Vagina (tissue), 2 donors: ENCODE data around the gene GTF3A. TPM values are rescaled to one million over a fixed set of nuclear protein-coding genes. Genes with fewer than 3 reads are reported as not detected.

Experiments
- DNase-seq, 2 donors: peaks; one replicate each; pipeline ENCODE4 v3.0.0-alpha.2; 2017; ENCODE audit errors: extremely low spot score in 2 of 2
- H3K27ac ChIP-seq: fragments of 200-600 bp; sonication (generic); one replicate; pipeline ENCODE4 v1.5.1; 2019
- H3K27me3 ChIP-seq: fragments of 200-600 bp; sonication (generic); one replicate; pipeline ENCODE4 v1.5.1; 2019
- H3K36me3 ChIP-seq, 2 donors: fragments of 200-600 bp; sonication (generic); one replicate each; pipeline ENCODE4 v1.5.1; 2017 to 2019
- H3K4me1 ChIP-seq: fragments of 200-600 bp; sonication (generic); one replicate; pipeline ENCODE4 v1.5.1; 2019
- H3K4me3 ChIP-seq, 2 donors: fragments of 200-600 bp; sonication (generic); 1 replicate in 1 of 2; 2 replicates in 1 of 2; pipeline ENCODE4 v1.5.1; 2016 to 2019
- H3K9me3 ChIP-seq: fragments of 200-600 bp; sonication (generic); one replicate; pipeline ENCODE4 v1.5.1; 2019
- CTCF ChIP-seq, 3 experiments: fragments of 450-650 bp in 2 of 3; fragments of 200-600 bp in 1 of 3; sonication (generic) in 1 of 3; IDR thresholded peaks; one replicate each; pipeline ENCODE4 v1.5.1; 2017 to 2019; ENCODE audit warnings: antibody characterized with exemption in 3 of 3, mild to moderate bottlenecking in 2 of 3, moderate library complexity in 2 of 3
- POLR2A ChIP-seq, 2 donors: fragments of 450-650 bp; IDR thresholded peaks; one replicate each; pipeline ENCODE4 v1.6.1; 2017; ENCODE audit warnings: antibody characterized with exemption in 2 of 2, mild to moderate bottlenecking in 2 of 2, moderate library complexity in 2 of 2
- POLR2AphosphoS5 ChIP-seq, 2 donors: sonication (generic); formaldehyde crosslinking; IDR thresholded peaks; one replicate each; pipeline ENCODE4 v1.9.0; 2017; ENCODE audit warnings: antibody characterized with exemption in 2 of 2, mild to moderate bottlenecking in 2 of 2, low read depth in 1 of 2; ENCODE audit not compliant: insufficient read depth in 1 of 2
- intact Hi-C: fragments of 100-400 bp; cut with DNase I; formaldehyde crosslinking; loops from one replicate; pipeline ENCODE4 v1.15.1; 2023
- total RNA-seq: library from RNA; depleted of rRNA; stranded (reverse); fragments of >200 nt; gene quantifications from one replicate; pipeline ENCODE4 v1.2.3, GENCODE V29; 2016

The GTF3A gene
- total RNA-seq, 1 donor from 2014 or later: 142 TPM

DNA sequence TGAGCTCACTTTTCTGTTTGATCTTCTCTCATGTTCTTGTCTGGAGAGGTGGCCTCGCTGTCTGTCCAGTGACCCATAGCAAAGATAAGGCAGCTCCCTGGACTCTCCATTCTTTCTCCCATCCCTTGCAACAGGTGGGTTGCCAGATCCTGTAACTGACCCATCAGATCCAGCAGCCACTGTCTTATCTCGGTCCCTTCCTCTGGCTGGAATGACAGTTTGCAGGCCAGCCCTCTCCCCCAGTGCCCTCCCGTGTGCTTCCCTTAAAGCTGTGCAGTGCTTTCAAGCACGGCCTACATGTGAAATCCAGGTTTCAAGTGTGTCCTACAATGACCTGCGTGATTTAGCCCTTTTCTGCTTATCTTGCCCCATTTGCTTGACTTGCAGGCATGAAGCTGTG, 3.7 kb downstream of the GTF3A start:
- peaks cover 59% of the 10 kb centered on the region for H3K4me1 ChIP-seq
- no peaks in the 10 kb centered on the region for H3K9me3 ChIP-seq
- peak overlapping the region; percentile 84 for H3K27ac ChIP-seq
- intact Hi-C loops: no loop called here
- DNase-seq: no peak
- H3K4me3 ChIP-seq: no peak overlapping the region
- no peaks in the 10 kb centered on the region for H3K27me3 ChIP-seq
- peaks cover 0 to 45% of the 10 kb centered on the region in 2 donors for H3K36me3 ChIP-seq
- TF ChIP-seq POLR2A (IDR thresholded peaks at IDR 0.05) (no peak), POLR2AphosphoS5 (IDR thresholded peaks at IDR 0.05; ENCODE audit: insufficient read depth in 1 of 2, low read depth in 1 of 2) (no peak), CTCF (IDR thresholded peaks at IDR 0.05) (no peak)

DNA sequence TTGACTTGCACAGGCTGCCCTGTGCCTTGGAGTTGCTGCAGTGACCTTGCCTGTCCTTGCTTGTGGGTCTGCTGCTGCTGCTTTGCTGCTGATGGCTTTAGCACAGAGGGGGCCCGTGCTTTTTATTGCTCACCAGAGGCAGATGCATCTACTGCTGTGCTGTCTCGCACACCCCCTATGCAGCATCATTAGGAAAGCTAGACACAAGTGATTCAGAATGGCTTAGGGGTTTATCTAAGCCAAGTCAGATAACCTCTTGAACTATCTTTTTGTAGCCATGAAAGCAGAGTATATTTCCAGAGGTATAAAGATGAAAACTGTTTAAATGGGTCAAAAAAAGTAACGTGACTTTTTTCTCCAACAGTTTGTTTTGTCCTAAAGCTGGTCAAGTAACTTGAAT, 7.8 kb downstream of the GTF3A start:
- TF ChIP-seq POLR2AphosphoS5 (IDR thresholded peaks at IDR 0.05; ENCODE audit: insufficient read depth in 1 of 2, low read depth in 1 of 2): no peak
- TF ChIP-seq POLR2A (IDR thresholded peaks at IDR 0.05): no peak
- TF ChIP-seq CTCF (IDR thresholded peaks at IDR 0.05): no peak
- no peaks in the 10 kb centered on the region for H3K9me3 ChIP-seq
- peaks cover 26% of the 10 kb centered on the region for H3K4me1 ChIP-seq
- no peak for DNase-seq
- intact Hi-C loops: no loop called here
- no peak overlapping the region for H3K27ac ChIP-seq
- peaks cover 0 to 74% of the 10 kb centered on the region in 2 donors for H3K36me3 ChIP-seq
- no peaks in the 10 kb centered on the region for H3K27me3 ChIP-seq
- no peak overlapping the region for H3K4me3 ChIP-seq

DNA sequence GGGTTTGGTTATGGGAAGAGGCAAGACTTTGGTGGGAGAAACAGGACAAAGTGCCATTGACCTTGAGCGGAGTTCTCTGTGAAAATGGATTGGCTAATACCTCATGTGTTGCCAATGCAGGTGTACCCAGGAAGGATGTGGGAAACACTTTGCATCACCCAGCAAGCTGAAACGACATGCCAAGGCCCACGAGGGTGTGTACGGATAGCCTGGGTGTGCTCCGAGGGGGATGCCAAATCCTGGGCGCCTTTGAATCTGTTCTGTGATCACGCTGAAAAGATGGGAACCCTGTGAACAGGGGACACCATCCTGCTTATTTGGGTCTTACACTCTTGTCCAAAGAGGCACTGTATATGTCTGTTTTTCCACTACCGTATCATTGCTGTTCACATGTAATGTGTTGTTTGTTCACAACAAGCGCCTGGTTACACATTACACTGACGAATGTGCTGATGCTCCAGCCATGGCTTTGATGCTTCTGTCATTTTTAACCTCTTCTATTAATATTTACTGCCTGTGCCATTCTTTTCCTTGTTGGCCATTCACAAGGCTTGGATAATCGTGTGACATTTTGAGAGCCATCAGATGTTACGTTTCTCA, 8.3 kb downstream of the GTF3A start:
- Histone ChIP-seq H3K36me3 (peaks cover 0 to 77% of the 10 kb centered on the region in 2 donors), H3K9me3 (no peaks in the 10 kb centered on the region), H3K4me1 (peaks cover 21% of the 10 kb centered on the region), H3K27me3 (no peaks in the 10 kb centered on the region), H3K27ac (no peak overlapping the region), H3K4me3 (no peak overlapping the region)
- DNase-seq: no peak
- no peak for TF ChIP-seq POLR2AphosphoS5 (IDR thresholded peaks at IDR 0.05; ENCODE audit: insufficient read depth in 1 of 2, low read depth in 1 of 2)
- TF ChIP-seq CTCF (IDR thresholded peaks at IDR 0.05): no peak
- intact Hi-C loops: no loop called here

DNA sequence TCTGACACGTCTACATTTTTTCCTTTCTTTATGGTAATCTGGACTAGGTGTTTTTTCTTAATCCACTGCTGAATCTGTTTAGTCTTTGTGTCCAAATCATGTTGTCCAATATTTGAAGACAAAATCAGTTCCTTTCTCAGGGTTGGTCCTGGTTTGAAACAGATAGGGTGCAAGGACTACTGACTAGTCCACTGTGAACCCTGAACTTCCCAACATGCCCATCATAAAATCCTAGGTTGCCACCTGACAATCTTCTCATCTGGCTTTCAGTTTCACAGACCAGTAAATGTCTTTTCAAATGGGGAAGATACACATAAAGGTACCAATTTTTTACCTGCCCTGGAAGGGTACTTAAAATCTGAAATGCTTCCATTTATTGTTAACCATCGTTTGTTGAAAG, 12.7 kb downstream of the GTF3A start:
- no peak for DNase-seq
- H3K36me3 ChIP-seq: peaks cover 0 to 63% of the 10 kb centered on the region in 2 donors
- TF ChIP-seq POLR2AphosphoS5 (IDR thresholded peaks at IDR 0.05; ENCODE audit: insufficient read depth in 1 of 2, low read depth in 1 of 2): no peak
- TF ChIP-seq POLR2A (IDR thresholded peaks at IDR 0.05): no peak
- no peak for TF ChIP-seq CTCF (IDR thresholded peaks at IDR 0.05)
- H3K9me3 ChIP-seq: no peaks in the 10 kb centered on the region
- H3K4me3 ChIP-seq: no peak overlapping the region
- H3K27me3 ChIP-seq: no peaks in the 10 kb centered on the region
- intact Hi-C loops: no loop called here
- peaks cover 9% of the 10 kb centered on the region for H3K4me1 ChIP-seq
- no peak overlapping the region for H3K27ac ChIP-seq

DNA sequence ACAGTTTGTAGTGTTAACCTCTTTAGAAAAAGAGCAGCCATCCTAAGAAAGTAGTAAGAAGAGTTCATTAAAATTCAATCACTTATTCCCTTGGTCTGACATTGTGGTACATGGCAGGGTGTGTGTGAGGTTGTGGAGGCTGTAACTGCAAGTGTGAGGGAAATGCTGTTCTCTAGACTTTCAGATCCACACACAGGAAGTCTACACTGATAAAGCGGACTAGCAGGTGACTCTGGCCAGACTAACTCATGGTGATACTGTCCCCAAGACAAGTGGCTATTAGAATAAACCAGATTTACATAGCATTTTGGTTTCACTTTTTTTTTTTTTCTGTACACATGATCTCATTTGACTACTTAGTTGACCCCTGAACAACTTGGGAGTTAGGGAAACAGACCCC, 16.0 kb downstream of the GTF3A start:
- no peaks in the 10 kb centered on the region for H3K9me3 ChIP-seq
- H3K4me1 ChIP-seq: peaks cover 17% of the 10 kb centered on the region
- TF ChIP-seq CTCF (IDR thresholded peaks at IDR 0.05) (no peak), POLR2A (IDR thresholded peaks at IDR 0.05) (no peak), POLR2AphosphoS5 (IDR thresholded peaks at IDR 0.05; ENCODE audit: insufficient read depth in 1 of 2, low read depth in 1 of 2) (no peak)
- intact Hi-C loops: no loop called here
- DNase-seq: no peak
- H3K36me3 ChIP-seq: peaks cover 0 to 36% of the 10 kb centered on the region in 2 donors
- H3K4me3 ChIP-seq: no peak overlapping the region
- no peaks in the 10 kb centered on the region for H3K27me3 ChIP-seq
- H3K27ac ChIP-seq: no peak overlapping the region
